Measurements from ENCODE around the gene URB1. TPM values are rescaled to one million over a fixed set of nuclear protein-coding genes. Genes with fewer than 3 reads are reported as not detected.
"Not testable (repeated sequence)": the region's sequence is repeated elsewhere in the genome, so short reads cannot be mapped to it uniquely, and the experiment has no call there.

URB1 gene
- total RNA-seq, 1 donor from 2014 or later, result 14.3 TPM

- no peak for FAIRE-seq
- no peak for DNase-seq (ENCODE audit: low spot score in 2 of 2)
These were observed 13.9 kb downstream of the URB1 start for GRCh38 chr21:32378956-32379355.

DNA sequence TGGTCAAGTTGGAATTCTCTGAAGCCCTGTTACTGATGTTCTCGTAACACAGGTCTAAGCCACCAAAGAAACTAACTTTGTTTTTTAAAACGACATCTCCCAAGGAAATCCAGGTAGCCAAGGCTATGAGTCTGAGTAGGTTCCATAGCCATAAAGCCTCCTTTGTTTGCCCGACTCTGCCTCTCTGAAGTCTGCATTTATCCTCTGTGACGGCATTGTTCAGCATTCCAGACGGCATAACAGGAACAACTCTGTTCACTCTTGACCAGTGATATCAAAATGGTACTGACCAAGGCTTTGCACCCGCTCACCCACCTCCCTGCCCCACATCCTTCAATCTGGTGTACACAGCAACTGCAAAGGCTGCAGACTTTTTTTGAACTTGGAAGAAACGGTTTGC lies 14.8 kb downstream of the URB1 start:
- FAIRE-seq, result no peak
- no peak for DNase-seq (ENCODE audit: low spot score in 2 of 2)

DNA sequence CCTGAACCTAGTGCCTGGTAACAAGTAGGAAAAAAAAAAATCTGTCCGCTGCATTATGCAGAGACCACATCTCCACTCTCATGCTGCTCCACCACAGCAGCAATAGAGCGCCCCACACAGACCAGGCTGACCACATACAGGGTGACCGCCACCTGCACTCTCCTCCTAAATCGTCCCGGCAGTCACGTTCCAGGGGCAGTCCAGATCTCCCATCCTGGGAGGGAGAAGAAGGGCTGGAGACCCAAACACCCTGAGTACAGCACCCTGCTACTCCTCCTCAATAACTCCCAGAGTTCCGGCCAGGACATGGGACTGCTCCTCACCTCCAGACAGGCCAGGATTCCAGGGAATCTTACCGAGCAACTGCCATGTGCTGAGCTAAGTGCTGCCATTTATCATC lies 15.3 kb downstream of the URB1 start:
- DNase-seq (ENCODE audit: low spot score in 2 of 2) (no peak), FAIRE-seq (no peak)

- FAIRE-seq, result no peak
- DNase-seq (ENCODE audit: low spot score in 2 of 2), result no peak
These were observed 20.1 kb downstream of the URB1 start for GRCh38 chr21:32372755-32373154.

DNA sequence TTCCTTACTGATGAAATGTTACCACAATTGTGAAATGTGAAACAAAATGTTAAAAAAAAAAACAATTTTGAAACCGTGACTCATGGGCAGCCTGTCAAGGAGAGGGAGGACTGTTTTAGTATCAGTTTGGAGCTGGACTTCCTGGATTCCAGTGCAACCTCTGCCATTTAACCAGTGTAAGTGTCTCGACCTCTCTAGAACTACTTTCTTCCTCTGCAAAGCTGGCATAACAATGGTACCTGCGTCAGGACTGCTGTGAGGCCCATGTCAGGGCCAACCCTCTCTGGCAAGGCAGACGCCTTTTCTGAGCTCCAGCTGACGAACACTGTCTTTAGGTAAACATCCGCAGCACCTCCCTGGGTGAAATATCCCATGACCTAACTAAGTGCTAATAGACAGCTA lies 20.9 kb downstream of the URB1 start:
- no peak for FAIRE-seq

DNA sequence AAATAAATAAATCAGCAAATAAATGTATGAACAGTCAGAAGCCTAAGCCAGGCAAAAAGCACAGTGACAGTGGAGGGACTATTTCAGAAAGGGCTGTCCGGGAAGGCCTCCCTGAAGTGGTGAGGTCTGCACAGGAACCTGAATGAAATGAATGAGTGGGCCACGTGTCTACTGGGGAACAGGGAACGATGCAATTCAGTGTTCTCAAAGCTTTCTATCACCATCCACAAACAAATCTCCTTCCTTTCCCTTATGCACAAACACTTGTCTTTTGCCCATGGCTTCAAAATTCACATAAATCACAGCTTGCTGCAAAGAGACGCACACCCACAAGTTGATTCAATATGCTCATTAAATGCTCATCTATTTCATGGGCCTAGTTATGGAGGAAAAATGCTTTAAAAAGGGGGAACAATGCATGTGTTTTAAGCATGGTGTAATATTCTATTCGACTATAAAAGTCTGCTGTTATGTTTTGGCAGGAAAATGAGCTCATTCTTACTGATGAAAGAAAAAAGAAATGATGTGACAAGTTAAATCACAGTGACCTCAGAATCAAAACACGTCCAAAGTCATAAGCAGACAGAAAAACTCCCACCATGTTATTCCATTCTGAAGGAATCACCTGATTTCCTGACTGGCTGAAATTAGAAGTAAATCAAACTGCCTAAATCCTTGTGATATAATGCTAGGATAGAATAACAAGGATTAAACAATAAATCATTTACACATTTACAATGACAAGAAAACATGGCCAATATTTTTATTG lies 21.6 kb downstream of the URB1 start:
- no peak for FAIRE-seq
- no peak for DNase-seq (ENCODE audit: low spot score in 2 of 2)

More for the DNA sequence above, 20.9 kb downstream of the URB1 start:
- no peak for DNase-seq (ENCODE audit: low spot score in 2 of 2)

DNA sequence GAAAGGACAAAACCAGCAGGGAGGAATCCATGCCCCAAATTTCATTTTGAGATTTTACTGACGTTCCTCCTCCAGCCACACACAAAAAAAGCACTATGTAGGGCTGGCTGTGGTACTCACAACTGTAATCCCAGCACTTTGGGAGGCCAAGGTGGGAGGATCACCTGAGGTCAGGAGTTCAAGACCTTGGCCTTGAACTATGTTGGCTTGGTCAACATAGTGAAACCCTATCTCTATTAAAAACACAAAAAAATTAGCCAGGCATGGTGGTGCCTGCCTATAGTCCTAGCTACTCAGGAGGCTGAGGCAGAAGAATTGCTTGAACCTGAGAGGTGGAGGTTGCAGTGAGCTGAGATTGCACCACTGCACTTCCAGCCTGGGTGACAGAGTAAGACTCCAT lies 23.9 kb downstream of the URB1 start:
- FAIRE-seq; DNase-seq (ENCODE audit: low spot score in 2 of 2): not testable (repeated sequence)

DNA sequence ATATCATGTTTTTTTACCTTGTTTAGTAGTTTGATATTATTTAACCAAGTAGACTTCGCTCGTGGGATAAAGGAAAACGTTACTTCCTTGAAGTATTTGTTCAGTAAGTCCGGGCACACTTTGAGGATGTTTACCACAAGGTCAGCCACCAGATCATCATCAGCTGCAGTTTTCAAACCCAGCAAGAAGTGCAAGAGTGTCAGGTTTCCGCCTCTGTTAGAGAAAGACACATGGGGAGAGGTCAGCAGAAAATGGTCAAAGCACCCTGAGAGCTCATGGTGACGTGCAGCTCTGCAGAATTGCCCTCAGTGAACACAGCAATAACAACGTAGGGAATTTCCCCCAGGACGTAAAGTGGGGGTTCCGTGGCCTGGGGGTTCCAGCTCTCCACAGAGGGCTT lies 24.4 kb downstream of the URB1 start:
- no peak for DNase-seq (ENCODE audit: low spot score in 2 of 2)
- no peak for FAIRE-seq

DNA sequence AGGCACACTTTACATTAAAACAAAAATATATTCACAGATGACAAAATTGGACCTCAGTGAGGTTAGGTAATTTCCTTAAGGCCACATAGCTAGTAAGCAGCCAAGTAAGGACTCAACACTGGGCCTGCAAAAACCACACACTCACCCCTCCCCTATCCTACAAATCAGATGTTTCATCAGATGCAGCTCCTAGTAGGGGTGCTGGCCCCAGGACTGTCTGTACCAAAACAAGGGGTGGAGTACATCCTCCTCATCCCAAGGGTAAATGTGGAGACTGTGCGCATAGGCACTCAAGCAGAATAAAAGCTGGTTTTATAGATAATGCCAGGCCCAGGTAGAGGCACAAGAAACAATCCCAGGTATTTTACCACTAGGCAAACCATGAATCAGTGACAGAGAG lies 25.7 kb downstream of the URB1 start:
- FAIRE-seq, result no peak
- no peak for DNase-seq (ENCODE audit: low spot score in 2 of 2)

DNA sequence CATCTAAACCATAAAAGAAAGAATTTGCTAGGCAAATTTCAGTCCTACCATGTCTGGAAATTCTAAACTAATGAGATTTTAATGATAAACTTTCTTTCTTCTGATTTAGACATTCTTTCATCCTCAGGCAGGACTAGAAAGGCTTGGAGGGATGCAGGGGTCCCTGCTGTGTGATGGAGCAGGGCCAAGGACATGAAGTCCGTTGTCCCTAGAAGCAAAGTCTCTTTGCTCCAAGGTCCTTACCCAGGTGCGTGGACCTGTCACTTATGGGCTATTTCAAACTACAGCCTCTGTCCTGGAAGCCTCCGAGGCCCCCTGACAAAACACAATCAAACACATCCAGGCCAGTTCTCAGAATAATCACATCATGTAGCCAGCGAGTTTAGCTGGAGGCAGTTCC lies 26.6 kb downstream of the URB1 start:
- DNase-seq (ENCODE audit: low spot score in 2 of 2), result no peak
- FAIRE-seq, result no peak

DNA sequence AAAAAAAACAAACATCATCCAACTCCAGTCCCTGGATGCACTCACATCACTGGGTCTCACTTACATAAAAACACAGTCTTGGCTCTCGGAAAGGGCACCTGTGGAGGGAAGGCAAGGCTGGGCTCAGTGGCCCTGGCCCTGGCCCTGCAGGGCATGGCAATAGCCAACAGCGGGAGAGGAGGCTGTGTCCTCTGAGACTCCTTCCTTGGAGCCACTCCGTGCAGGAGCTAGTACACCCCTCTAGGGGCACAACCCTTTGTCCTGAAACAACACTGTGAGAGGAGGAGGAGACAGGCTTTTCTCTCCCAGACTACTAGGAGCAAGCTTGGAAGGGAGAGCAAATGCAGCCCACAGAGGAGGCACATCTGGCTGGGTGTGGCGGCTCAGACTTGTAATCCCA lies 28.0 kb downstream of the URB1 start:
- no peak for DNase-seq (ENCODE audit: low spot score in 2 of 2)
- FAIRE-seq, result no peak

- FAIRE-seq (no peak), DNase-seq (ENCODE audit: low spot score in 2 of 2) (no peak)
These were observed 28.4 kb downstream of the URB1 start for GRCh38 chr21:32364387-32364786.

GRCh38 chr21:32360401-32360975 lies 32.3 kb downstream of the URB1 start:
- DNase-seq (ENCODE audit: low spot score in 2 of 2) (no peak), FAIRE-seq (no peak)

GRCh38 chr21:32359719-32360260 lies 33.0 kb downstream of the URB1 start:
- DNase-seq (ENCODE audit: low spot score in 2 of 2) (no peak), FAIRE-seq (no peak)

DNA sequence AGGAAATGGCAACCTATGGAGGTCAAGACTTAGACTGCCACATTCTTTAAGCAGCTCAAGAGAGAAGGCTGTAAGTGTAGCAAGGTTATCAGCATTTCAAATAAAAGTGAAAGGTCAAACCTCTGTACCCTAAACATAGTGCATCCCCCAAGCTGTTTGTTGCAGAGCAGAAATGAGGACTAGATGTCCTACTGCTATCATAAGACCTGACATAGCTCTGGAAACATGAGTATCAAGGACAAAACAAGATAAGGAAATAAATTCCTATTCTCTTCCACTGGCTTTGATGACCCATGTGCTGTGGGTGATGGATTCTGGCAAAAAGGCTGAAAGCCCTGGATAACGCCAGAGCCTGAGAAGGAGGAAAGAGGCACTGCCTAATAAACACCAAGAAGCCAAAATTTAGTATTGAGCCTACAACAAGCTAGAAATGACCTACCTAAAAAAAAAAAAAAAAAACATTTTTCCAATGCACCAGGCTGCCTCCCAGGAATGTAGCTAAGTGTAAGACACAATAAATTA lies 35.9 kb downstream of the URB1 start:
- no peak for DNase-seq (ENCODE audit: low spot score in 2 of 2)
- no peak for FAIRE-seq

- no peak for DNase-seq (ENCODE audit: low spot score in 2 of 2)
- FAIRE-seq, result no peak
These were observed 39.7 kb downstream of the URB1 start for GRCh38 chr21:32353002-32353711.

DNA sequence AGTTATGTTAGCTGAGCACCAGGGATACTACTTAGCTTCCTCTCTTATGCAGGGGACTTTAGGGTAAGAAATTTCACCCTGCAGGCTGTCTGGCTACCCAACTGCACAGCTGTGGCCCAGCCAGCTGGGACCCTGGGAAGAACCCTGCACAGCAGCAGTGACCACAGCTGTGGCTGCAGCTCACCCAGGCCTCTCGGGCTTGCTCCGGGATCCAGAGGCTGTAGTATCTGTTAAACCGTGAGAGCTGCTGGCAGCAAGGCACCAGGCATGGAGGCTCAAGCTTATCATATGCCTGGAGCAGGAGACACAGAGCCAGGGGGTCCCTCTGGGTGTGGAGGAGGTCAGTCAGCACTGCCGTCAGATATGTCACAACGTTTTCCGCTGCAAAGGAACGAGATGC lies 40.3 kb downstream of the URB1 start:
- no peak for FAIRE-seq
- DNase-seq (ENCODE audit: low spot score in 2 of 2), result no peak

DNA sequence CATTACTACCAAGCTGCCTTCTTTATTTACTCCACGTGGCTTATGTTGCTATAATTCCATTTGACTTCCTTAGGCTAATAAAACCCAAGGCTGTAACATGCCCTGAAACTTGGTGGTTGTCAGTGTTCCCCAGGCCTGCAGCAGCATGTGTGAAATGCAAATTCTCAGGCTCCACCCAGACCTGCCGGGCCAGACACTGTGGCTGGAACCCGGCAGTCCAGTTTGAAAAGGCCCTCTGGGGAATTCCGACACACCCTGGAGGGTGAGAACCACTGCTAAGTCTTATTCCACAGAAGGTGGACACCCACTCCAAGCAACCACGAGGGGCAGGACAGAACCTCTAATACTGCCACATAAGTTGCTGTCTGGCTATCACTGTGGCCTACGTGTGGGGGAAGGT lies 41.4 kb downstream of the URB1 start:
- FAIRE-seq (no peak), DNase-seq (ENCODE audit: low spot score in 2 of 2) (no peak)

GRCh38 chr21:32350981-32351380 lies 41.8 kb downstream of the URB1 start:
- FAIRE-seq, result no peak
- no peak for DNase-seq (ENCODE audit: low spot score in 2 of 2)

DNA sequence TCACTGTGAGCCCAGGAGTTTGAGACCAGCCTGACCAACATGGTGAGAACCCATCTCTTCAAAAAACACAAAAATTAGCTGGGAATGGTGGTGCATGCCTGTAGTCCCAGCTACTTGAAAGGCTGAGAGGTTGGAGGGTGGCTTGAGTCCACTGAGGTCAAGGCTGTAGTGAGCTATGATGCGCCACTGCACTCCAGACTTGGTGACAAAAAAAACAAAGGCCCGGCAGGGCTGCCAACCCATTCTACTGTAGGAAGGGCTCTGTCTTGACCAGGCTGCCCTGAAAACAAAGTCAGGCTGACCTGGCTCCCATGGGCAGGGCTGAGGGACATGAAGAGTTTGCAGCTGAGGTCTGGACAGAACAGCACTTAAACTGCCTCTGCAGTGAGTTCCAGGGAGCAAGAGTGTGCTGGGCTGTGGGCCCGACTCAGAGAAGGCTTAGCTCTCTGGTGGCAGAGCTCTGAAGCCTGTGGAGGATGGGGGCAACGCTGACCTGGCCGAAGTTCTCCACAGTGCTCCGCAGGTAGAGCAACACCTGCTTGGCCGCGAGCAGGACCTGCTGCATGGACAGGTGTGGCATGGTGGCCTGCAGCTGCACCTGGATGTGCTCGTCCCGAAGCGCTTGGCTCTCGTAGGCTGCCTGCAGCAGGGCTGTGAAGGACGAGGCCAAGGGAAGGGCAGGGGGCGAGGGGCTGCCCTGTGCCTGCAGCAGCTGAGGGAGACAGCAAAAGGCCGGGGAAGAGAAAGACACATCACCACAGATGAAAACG lies 42.4 kb downstream of the URB1 start:
- DNase-seq (ENCODE audit: low spot score in 2 of 2) (no peak), FAIRE-seq (no peak)
